Thyroid gland (tissue), 4 donors: ENCODE measurements around the gene SLC8A1.

Experiments
- POLR2A ChIP-seq, 2 donors: fragments of 450-650 bp; IDR thresholded peaks; one replicate each; pipeline ENCODE4 v1.6.1; 2017; ENCODE audit warnings: antibody characterized with exemption in 2 of 2, mild to moderate bottlenecking in 2 of 2, moderate library complexity in 1 of 2
- TF ChIP-seq, protein P1 (sequence below), 6 experiments: fragments of 200-600 bp in 3 of 6; fragments of 450-650 bp in 3 of 6; sonication (generic) in 3 of 6; IDR thresholded peaks; one replicate each; pipeline ENCODE4 v1.5.1; 2016 to 2019; ENCODE audit warnings: antibody characterized with exemption in 6 of 6, mild to moderate bottlenecking in 2 of 6, inconsistent platforms in 1 of 6, moderate library complexity in 1 of 6

GRCh38 chr2:40435426-40436092, 16.3 kb downstream of the SLC8A1 start:
- TF ChIP-seq, protein P1, sequence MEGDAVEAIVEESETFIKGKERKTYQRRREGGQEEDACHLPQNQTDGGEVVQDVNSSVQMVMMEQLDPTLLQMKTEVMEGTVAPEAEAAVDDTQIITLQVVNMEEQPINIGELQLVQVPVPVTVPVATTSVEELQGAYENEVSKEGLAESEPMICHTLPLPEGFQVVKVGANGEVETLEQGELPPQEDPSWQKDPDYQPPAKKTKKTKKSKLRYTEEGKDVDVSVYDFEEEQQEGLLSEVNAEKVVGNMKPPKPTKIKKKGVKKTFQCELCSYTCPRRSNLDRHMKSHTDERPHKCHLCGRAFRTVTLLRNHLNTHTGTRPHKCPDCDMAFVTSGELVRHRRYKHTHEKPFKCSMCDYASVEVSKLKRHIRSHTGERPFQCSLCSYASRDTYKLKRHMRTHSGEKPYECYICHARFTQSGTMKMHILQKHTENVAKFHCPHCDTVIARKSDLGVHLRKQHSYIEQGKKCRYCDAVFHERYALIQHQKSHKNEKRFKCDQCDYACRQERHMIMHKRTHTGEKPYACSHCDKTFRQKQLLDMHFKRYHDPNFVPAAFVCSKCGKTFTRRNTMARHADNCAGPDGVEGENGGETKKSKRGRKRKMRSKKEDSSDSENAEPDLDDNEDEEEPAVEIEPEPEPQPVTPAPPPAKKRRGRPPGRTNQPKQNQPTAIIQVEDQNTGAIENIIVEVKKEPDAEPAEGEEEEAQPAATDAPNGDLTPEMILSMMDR (IDR thresholded peaks at IDR 0.05), result no peak
- no peak for TF ChIP-seq POLR2A (IDR thresholded peaks at IDR 0.05)
